ENCODE results near the gene BOD1L1.

The BOD1L1 gene

DNA sequence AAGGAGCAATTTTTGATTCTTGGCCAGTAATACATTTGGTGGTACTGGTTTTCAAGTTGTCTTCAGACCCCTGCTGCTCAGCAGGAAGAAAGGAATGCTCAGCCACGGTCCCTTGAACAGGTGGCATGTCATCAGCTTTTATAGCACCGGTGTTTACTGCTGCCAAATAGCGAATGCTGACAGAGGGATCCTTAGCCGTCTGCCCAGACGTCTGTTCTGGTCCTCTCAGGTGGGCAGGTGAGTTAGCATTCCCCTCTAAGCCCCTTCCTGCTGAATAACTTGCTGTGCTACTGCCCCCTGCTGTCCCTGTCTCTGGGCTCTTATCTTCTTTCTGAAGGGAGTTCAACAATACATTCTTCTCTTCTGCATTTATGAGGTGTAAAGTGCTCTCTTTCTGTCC lies 28.4 kb downstream of the BOD1L1 start:
- Histone ChIP-seq H3K9me3 (ENCODE audit: control insufficient read depth in 5 of 5, low read length in 5 of 5) (no peaks in the 10 kb centered on the region), H3K27me3 (ENCODE audit: control insufficient read depth in 5 of 5, insufficient read depth in 4 of 5, low read length in 5 of 5) (no peaks in the 10 kb centered on the region), H3K4me3 (ENCODE audit: low read depth in 1 of 5, low read length in 5 of 5) (no peak overlapping the region), H3K36me3 (ENCODE audit: control insufficient read depth in 5 of 5, insufficient read depth in 5 of 5, low read length in 5 of 5) (peaks cover 43 to 80% (median 71%) of the 10 kb centered on the region in 5 donors), H3K27ac (ENCODE audit: low read depth, low read length) (no peak overlapping the region), H3K4me1 (ENCODE audit: control insufficient read depth in 5 of 5, insufficient read depth in 5 of 5, low read length in 5 of 5) (no peaks in the 10 kb centered on the region), H3K9ac (ENCODE audit: low read length in 5 of 5) (no peak overlapping the region)

DNA sequence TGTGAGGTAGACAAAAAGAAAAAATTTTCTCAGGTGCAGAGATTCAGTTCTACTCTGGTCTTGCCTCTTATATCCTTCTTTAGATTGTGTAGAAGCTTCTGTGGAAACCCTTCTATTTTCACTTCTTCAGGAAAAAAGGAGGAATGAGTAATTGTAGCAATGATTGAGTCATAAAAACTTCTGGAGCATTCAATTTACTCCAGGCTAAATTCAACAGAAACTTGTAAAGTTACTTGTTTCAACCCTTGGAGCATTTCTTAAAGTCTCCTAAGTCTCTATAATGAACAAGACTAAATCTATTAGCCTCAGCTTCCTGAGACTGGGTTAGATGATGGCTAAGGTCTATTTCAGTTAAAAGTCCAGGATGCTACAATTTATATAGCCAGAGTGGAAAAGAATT lies 29.9 kb downstream of the BOD1L1 start:
- Histone ChIP-seq H3K4me1 (ENCODE audit: control insufficient read depth in 5 of 5, insufficient read depth in 5 of 5, low read length in 5 of 5) (no peaks in the 10 kb centered on the region), H3K4me3 (ENCODE audit: low read depth in 1 of 5, low read length in 5 of 5) (no peak overlapping the region), H3K9ac (ENCODE audit: low read length in 5 of 5) (no peak overlapping the region), H3K27me3 (ENCODE audit: control insufficient read depth in 5 of 5, insufficient read depth in 4 of 5, low read length in 5 of 5) (no peaks in the 10 kb centered on the region), H3K36me3 (ENCODE audit: control insufficient read depth in 5 of 5, insufficient read depth in 5 of 5, low read length in 5 of 5) (peaks cover 43 to 80% (median 71%) of the 10 kb centered on the region in 5 donors), H3K27ac (ENCODE audit: low read depth, low read length) (no peak overlapping the region), H3K9me3 (ENCODE audit: control insufficient read depth in 5 of 5, low read length in 5 of 5) (no peaks in the 10 kb centered on the region)

DNA sequence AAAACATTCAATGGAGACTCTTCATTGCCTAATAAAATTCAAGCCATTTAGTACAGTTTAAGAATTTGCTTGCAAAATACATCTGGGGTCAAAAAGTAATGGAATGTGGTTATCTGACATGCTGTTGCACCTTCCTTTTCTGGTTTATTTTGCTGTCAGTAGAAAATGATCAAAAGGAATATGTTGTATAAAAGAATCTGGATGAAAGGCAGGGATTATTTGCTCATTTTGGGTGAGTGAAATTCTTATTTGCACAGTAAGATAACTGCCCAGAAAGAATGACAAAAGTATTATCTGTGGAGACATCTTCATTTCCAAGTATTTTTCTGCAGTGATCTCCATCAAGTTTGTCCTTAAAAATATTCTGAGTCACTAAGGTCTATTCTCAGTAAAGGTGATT lies 30.4 kb downstream of the BOD1L1 start:
- H3K4me3 ChIP-seq (ENCODE audit: low read depth in 1 of 5, low read length in 5 of 5), result no peak overlapping the region
- H3K27me3 ChIP-seq (ENCODE audit: control insufficient read depth in 5 of 5, insufficient read depth in 4 of 5, low read length in 5 of 5), result no peaks in the 10 kb centered on the region

DNA sequence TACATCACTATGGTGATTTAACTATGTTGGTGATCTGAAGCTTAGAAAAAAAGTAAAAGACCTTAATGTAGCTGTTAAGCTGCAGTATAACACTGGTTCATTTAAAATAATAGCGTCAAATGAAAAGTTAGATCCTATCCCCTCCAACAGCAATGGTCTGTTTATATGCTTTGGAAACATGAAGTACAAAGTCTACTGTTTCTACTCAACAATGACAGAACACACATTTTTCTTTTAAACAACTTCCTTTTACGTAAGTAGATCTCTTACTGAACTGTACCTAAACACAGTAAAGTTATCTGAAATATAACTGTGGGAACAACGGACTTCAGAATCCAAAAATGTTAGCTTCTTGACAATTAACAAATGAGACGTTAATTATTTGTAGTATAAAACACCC lies 35.3 kb downstream of the BOD1L1 start:
- Histone ChIP-seq H3K27ac (ENCODE audit: low read depth, low read length) (no peak overlapping the region), H3K36me3 (ENCODE audit: control insufficient read depth in 5 of 5, insufficient read depth in 5 of 5, low read length in 5 of 5) (peaks cover 60 to 83% (median 69%) of the 10 kb centered on the region in 5 donors), H3K27me3 (ENCODE audit: control insufficient read depth in 5 of 5, insufficient read depth in 4 of 5, low read length in 5 of 5) (no peaks in the 10 kb centered on the region)

More for the DNA sequence above, 30.4 kb downstream of the BOD1L1 start:
- peaks cover 44 to 80% (median 71%) of the 10 kb centered on the region in 5 donors for H3K36me3 ChIP-seq (ENCODE audit: control insufficient read depth in 5 of 5, insufficient read depth in 5 of 5, low read length in 5 of 5)
- H3K9ac ChIP-seq (ENCODE audit: low read length in 5 of 5), result no peak overlapping the region
- H3K4me1 ChIP-seq (ENCODE audit: control insufficient read depth in 5 of 5, insufficient read depth in 5 of 5, low read length in 5 of 5), result no peaks in the 10 kb centered on the region
- H3K9me3 ChIP-seq (ENCODE audit: control insufficient read depth in 5 of 5, low read length in 5 of 5), result no peaks in the 10 kb centered on the region
- no peak overlapping the region for H3K27ac ChIP-seq (ENCODE audit: low read depth, low read length)

DNA sequence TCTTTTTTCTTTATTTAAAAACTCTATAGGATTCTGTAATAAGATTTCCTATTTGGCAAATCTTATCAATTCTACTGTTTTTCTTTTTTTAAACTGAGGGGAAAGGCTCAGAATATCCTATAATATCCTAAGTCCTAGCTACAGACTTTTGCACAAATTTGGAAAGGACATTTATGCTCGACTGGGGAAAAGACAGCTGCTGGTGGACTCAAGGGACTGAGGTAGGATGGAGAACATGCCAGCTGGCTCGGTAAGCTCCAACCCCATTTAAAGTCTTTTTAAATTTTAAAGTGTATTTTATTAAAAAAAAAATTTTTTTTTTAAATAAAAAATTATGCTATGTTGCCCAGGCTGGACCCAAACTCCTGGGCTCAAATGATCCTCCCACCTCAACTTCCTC lies 36.8 kb downstream of the BOD1L1 start:
- Histone ChIP-seq H3K4me1 (ENCODE audit: control insufficient read depth in 5 of 5, insufficient read depth in 5 of 5, low read length in 5 of 5) (peaks cover 0 to 10% (median 0%) of the 10 kb centered on the region in 5 donors), H3K4me3 (ENCODE audit: low read depth in 1 of 5, low read length in 5 of 5) (no peak overlapping the region), H3K9me3 (ENCODE audit: control insufficient read depth in 5 of 5, low read length in 5 of 5) (no peaks in the 10 kb centered on the region), H3K27ac (ENCODE audit: low read depth, low read length) (no peak overlapping the region), H3K9ac (ENCODE audit: low read length in 5 of 5) (no peak overlapping the region), H3K36me3 (ENCODE audit: control insufficient read depth in 5 of 5, insufficient read depth in 5 of 5, low read length in 5 of 5) (peaks cover 64 to 84% (median 68%) of the 10 kb centered on the region in 5 donors), H3K27me3 (ENCODE audit: control insufficient read depth in 5 of 5, insufficient read depth in 4 of 5, low read length in 5 of 5) (no peaks in the 10 kb centered on the region)

More for the DNA sequence above, 35.3 kb downstream of the BOD1L1 start:
- H3K4me3 ChIP-seq (ENCODE audit: low read depth in 1 of 5, low read length in 5 of 5), result no peak overlapping the region
- H3K4me1 ChIP-seq (ENCODE audit: control insufficient read depth in 5 of 5, insufficient read depth in 5 of 5, low read length in 5 of 5), result peaks cover 0 to 10% (median 0%) of the 10 kb centered on the region in 5 donors
- no peak overlapping the region for H3K9ac ChIP-seq (ENCODE audit: low read length in 5 of 5)
- H3K9me3 ChIP-seq (ENCODE audit: control insufficient read depth in 5 of 5, low read length in 5 of 5), result no peaks in the 10 kb centered on the region

DNA sequence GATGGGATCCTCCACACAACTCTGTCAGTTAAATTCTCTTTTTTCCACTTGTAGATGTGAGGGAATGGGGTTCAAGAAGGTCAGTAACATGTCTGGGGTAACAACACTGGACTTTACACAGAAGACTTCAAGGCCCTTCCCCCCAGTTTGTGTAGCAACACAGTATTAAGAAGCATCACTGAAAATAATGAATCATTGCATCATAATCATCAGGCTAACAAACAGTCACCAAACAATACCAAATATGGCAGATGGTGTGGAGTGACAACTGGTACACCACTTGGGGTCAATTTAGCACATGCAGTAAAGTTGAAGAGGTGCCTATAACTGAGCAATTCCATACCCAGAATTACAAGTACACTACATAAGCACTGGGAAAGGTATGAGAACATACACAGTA lies 38.6 kb downstream of the BOD1L1 start:
- Histone ChIP-seq H3K9me3 (ENCODE audit: control insufficient read depth in 5 of 5, low read length in 5 of 5) (no peaks in the 10 kb centered on the region), H3K36me3 (ENCODE audit: control insufficient read depth in 5 of 5, insufficient read depth in 5 of 5, low read length in 5 of 5) (peaks cover 65 to 80% (median 69%) of the 10 kb centered on the region in 5 donors), H3K9ac (ENCODE audit: low read length in 5 of 5) (no peak overlapping the region)

DNA sequence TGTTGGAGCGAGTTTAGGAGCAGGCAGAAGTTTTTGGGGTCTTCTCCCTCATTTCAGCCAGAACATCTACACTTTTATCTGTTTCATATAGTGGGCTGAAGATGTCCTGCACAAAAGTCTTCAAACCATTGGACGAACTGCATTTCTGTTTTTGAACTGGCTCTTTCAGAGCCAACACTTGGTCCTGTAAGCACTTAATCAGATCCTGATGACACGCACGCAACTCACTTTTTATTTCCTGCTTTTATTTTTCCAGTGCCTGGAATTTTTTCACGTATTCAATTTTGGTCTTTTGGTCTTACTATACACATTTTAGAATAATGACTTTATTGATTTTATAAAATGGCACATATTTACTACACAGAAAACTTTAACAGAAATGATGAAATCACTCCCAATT lies 43.0 kb downstream of the BOD1L1 start:
- Histone ChIP-seq H3K27me3 (ENCODE audit: control insufficient read depth in 5 of 5, insufficient read depth in 4 of 5, low read length in 5 of 5) (no peaks in the 10 kb centered on the region), H3K36me3 (ENCODE audit: control insufficient read depth in 5 of 5, insufficient read depth in 5 of 5, low read length in 5 of 5) (peaks cover 76 to 84% (median 82%) of the 10 kb centered on the region in 5 donors), H3K27ac (ENCODE audit: low read depth, low read length) (no peak overlapping the region), H3K9me3 (ENCODE audit: control insufficient read depth in 5 of 5, low read length in 5 of 5) (no peaks in the 10 kb centered on the region), H3K4me1 (ENCODE audit: control insufficient read depth in 5 of 5, insufficient read depth in 5 of 5, low read length in 5 of 5) (no peaks in the 10 kb centered on the region), H3K4me3 (ENCODE audit: low read depth in 1 of 5, low read length in 5 of 5) (no peak overlapping the region), H3K9ac (ENCODE audit: low read length in 5 of 5) (no peak overlapping the region)

More for the DNA sequence above, 38.6 kb downstream of the BOD1L1 start:
- Histone ChIP-seq H3K27me3 (ENCODE audit: control insufficient read depth in 5 of 5, insufficient read depth in 4 of 5, low read length in 5 of 5) (no peaks in the 10 kb centered on the region), H3K27ac (ENCODE audit: low read depth, low read length) (no peak overlapping the region), H3K4me1 (ENCODE audit: control insufficient read depth in 5 of 5, insufficient read depth in 5 of 5, low read length in 5 of 5) (peaks cover 0 to 10% (median 0%) of the 10 kb centered on the region in 5 donors), H3K4me3 (ENCODE audit: low read depth in 1 of 5, low read length in 5 of 5) (no peak overlapping the region)

DNA sequence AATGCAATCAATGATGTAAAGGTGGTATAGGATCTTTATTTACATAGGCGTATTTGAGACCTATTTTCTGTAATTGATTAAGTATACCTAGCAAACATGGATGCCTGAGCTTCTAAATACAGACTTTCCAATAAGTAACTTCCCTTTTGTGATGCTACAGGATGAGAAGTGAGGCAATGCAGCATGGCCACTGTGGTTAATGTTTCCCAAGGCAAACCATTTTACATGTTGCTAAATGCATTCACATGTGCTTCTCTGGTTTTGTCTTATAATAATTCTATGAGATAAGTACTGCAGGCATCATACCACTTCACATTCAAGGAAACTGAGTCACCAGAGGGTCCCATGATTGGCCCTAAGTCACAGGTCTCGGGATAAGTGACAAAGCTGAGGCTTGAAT lies 47.5 kb downstream of the BOD1L1 start:
- Histone ChIP-seq H3K4me1 (ENCODE audit: control insufficient read depth in 5 of 5, insufficient read depth in 5 of 5, low read length in 5 of 5) (no peaks in the 10 kb centered on the region), H3K4me3 (ENCODE audit: low read depth in 1 of 5, low read length in 5 of 5) (no peak overlapping the region), H3K27ac (ENCODE audit: low read depth, low read length) (no peak overlapping the region), H3K9ac (ENCODE audit: low read length in 5 of 5) (no peak overlapping the region), H3K9me3 (ENCODE audit: control insufficient read depth in 5 of 5, low read length in 5 of 5) (no peaks in the 10 kb centered on the region), H3K36me3 (ENCODE audit: control insufficient read depth in 5 of 5, insufficient read depth in 5 of 5, low read length in 5 of 5) (peaks cover 74 to 88% (median 84%) of the 10 kb centered on the region in 5 donors), H3K27me3 (ENCODE audit: control insufficient read depth in 5 of 5, insufficient read depth in 4 of 5, low read length in 5 of 5) (no peaks in the 10 kb centered on the region)

DNA sequence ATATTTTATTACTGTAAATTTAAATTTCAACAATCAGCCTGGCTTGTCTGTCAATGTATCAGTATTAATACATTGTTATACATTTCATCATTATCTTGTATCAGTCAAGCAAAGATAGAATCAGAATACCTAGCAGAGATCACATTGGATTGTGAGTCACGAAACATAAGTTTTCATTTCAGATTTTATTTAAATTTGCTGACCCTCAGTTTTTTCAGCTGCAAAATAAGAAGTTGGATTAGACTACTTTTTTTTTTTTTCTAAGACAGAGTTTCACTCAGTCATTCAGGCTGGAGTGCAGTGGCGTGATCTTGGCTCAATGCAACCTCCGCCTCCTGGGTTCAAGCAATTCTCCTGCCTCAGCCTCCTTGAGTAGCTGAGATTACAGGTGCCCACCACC lies 49.9 kb downstream of the BOD1L1 start:
- Histone ChIP-seq H3K4me3 (ENCODE audit: low read depth in 1 of 5, low read length in 5 of 5) (no peak overlapping the region), H3K27ac (ENCODE audit: low read depth, low read length) (no peak overlapping the region), H3K27me3 (ENCODE audit: control insufficient read depth in 5 of 5, insufficient read depth in 4 of 5, low read length in 5 of 5) (no peaks in the 10 kb centered on the region), H3K4me1 (ENCODE audit: control insufficient read depth in 5 of 5, insufficient read depth in 5 of 5, low read length in 5 of 5) (no peaks in the 10 kb centered on the region), H3K9ac (ENCODE audit: low read length in 5 of 5) (no peak overlapping the region), H3K36me3 (ENCODE audit: control insufficient read depth in 5 of 5, insufficient read depth in 5 of 5, low read length in 5 of 5) (peaks cover 65 to 95% (median 87%) of the 10 kb centered on the region in 5 donors), H3K9me3 (ENCODE audit: control insufficient read depth in 5 of 5, low read length in 5 of 5) (no peaks in the 10 kb centered on the region)

DNA sequence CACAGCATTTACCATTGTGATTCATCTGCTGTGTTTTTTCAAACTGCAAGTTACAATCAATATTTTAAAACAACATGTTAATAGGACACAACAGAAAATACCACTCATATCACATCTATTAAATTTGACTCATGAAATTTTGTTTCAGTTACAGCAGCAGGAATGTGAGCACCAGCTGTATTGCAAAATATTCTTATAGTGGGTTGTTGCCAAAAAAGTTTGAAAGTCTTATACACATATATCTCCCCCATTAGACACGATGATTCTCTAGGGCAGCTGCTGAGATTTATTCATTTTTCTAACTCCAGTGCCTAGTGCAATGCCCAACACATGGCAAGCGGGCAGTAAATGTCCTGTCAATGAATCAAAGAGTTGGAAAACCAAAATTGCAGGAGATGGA lies 56.6 kb downstream of the BOD1L1 start:
- no peak overlapping the region for H3K27ac ChIP-seq (ENCODE audit: low read depth, low read length)
- H3K9ac ChIP-seq (ENCODE audit: low read length in 5 of 5), result no peak overlapping the region
- no peaks in the 10 kb centered on the region for H3K9me3 ChIP-seq (ENCODE audit: control insufficient read depth in 5 of 5, low read length in 5 of 5)
- no peaks in the 10 kb centered on the region for H3K27me3 ChIP-seq (ENCODE audit: control insufficient read depth in 5 of 5, insufficient read depth in 4 of 5, low read length in 5 of 5)
- no peak overlapping the region for H3K4me3 ChIP-seq (ENCODE audit: low read depth in 1 of 5, low read length in 5 of 5)
- no peaks in the 10 kb centered on the region for H3K4me1 ChIP-seq (ENCODE audit: control insufficient read depth in 5 of 5, insufficient read depth in 5 of 5, low read length in 5 of 5)
- H3K36me3 ChIP-seq (ENCODE audit: control insufficient read depth in 5 of 5, insufficient read depth in 5 of 5, low read length in 5 of 5), result peaks cover 51 to 81% (median 72%) of the 10 kb centered on the region in 5 donors

DNA sequence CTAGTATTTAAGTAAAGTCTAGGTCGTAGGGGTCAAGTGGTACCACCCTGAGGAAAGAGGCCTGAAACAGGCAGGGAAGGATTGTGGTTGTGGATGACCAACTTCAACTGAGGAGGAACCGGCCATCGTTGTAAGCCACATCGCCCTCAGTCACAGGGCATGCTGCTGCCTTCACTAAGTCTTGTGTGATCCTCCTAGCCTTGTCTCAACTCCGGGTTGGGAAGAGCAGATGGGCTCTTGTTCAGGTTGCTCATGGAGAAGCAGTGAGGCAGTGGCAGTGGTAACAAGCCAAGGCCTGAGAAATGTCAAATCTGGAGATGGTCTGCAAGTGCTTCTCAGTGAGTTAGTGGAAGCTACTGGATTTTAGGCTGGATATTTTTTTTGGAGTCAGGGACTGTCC lies 60.4 kb downstream of the BOD1L1 start:
- Histone ChIP-seq H3K36me3 (ENCODE audit: control insufficient read depth in 5 of 5, insufficient read depth in 5 of 5, low read length in 5 of 5) (peaks cover 38 to 49% (median 41%) of the 10 kb centered on the region in 5 donors), H3K27me3 (ENCODE audit: control insufficient read depth in 5 of 5, insufficient read depth in 4 of 5, low read length in 5 of 5) (no peaks in the 10 kb centered on the region)

More for the DNA sequence above, 60.4 kb downstream of the BOD1L1 start:
- H3K4me1 ChIP-seq (ENCODE audit: control insufficient read depth in 5 of 5, insufficient read depth in 5 of 5, low read length in 5 of 5), result no peaks in the 10 kb centered on the region
- no peak overlapping the region for H3K27ac ChIP-seq (ENCODE audit: low read depth, low read length)
- no peak overlapping the region for H3K9ac ChIP-seq (ENCODE audit: low read length in 5 of 5)
- no peaks in the 10 kb centered on the region for H3K9me3 ChIP-seq (ENCODE audit: control insufficient read depth in 5 of 5, low read length in 5 of 5)
- no peak overlapping the region for H3K4me3 ChIP-seq (ENCODE audit: low read depth in 1 of 5, low read length in 5 of 5)
